GM12878 (cell line): ENCODE data around the gene TGM2.

Experiments
- BHLHE40 ChIP-seq, 2 experiments: fragments of 450-650 bp in 1 of 2; IDR thresholded peaks; 2 replicates each; pipeline ENCODE4 v1.6.1; 2011 to 2017; ENCODE audit warnings: low read depth in 2 of 2, borderline replicate concordance in 1 of 2, improper control_type of control experiment in 1 of 2, low read length in 1 of 2, mild to moderate bottlenecking in 1 of 2
- BMI1 ChIP-seq: fragments of 450-650 bp; IDR thresholded peaks from 2 replicates; pipeline ENCODE4 v1.6.1; 2016; ENCODE audit warnings: mild to moderate bottlenecking, moderate library complexity, borderline replicate concordance
- CHD2 ChIP-seq: IDR thresholded peaks from 2 replicates; pipeline ENCODE4 v1.6.1; 2011; ENCODE audit warnings: low read depth, low read length, improper control_type of control experiment, borderline replicate concordance
- EP300 ChIP-seq, 2 experiments: fragments of 150-350 bp in 1 of 2; IDR thresholded peaks; 2 replicates each; pipeline ENCODE4 v1.6.1; 2011 to 2012; ENCODE audit warnings: low read depth in 2 of 2, low read length in 2 of 2, borderline replicate concordance in 1 of 2, improper control_type of control experiment in 1 of 2, inconsistent platforms in 1 of 2; ENCODE audit not compliant: control insufficient read depth in 1 of 2
- EZH2 ChIP-seq: IDR thresholded peaks from 2 replicates; pipeline ENCODE4 v1.6.1; 2012; ENCODE audit warnings: low read depth, mild to moderate bottlenecking, control low read depth, inconsistent platforms, low read length, borderline replicate concordance; ENCODE audit not compliant: control insufficient read depth
- NR2C1 ChIP-seq: fragments of 450-650 bp; IDR thresholded peaks from 2 replicates; pipeline ENCODE4 v1.6.1; 2017; ENCODE audit warnings: antibody characterized with exemption, mild to moderate bottlenecking, moderate library complexity
- RAD51 ChIP-seq: fragments of 450-650 bp; IDR thresholded peaks from 2 replicates; pipeline ENCODE4 v1.6.1; 2016; ENCODE audit warnings: moderate library complexity, mild to moderate bottlenecking, inconsistent platforms
- RUNX3 ChIP-seq: IDR thresholded peaks from 2 replicates; pipeline ENCODE4 v1.6.1; 2012; ENCODE audit warnings: low read length, inconsistent platforms
- SIN3A ChIP-seq: IDR thresholded peaks from 2 replicates; pipeline ENCODE4 v1.6.1; 2012; ENCODE audit warnings: low read depth, low read length, improper control_type of control experiment
- SRF ChIP-seq, 2 experiments: IDR thresholded peaks; 2 replicates each; pipeline ENCODE4 v1.6.1; 2011; ENCODE audit warnings: low read depth in 2 of 2, low read length in 2 of 2, mild to moderate bottlenecking in 1 of 2, moderate library complexity in 1 of 2
- YY1 ChIP-seq: IDR thresholded peaks from 2 replicates; pipeline ENCODE4 v1.6.1; 2011; ENCODE audit warnings: low read depth, mild to moderate bottlenecking, low read length
- TF ChIP-seq, protein P1 (sequence below), 3 experiments: IDR thresholded peaks in 2 of 3; conservative IDR thresholded peaks in 1 of 3; 2 replicates each; pipeline ENCODE4 v1.5.1; 2011; ENCODE audit warnings: low read depth in 3 of 3, low read length in 3 of 3, mild to moderate bottlenecking in 3 of 3, control low read depth in 2 of 3, moderate library complexity in 2 of 3, inconsistent platforms in 1 of 3, mixed read lengths in 1 of 3; ENCODE audit not compliant: control insufficient read depth in 2 of 3, insufficient read depth in 1 of 3; ENCODE audit errors: extremely low read depth in 1 of 3
- TF ChIP-seq, protein P2 (sequence below): fragments of 450-650 bp; IDR thresholded peaks from 2 replicates; pipeline ENCODE4 v1.6.1; 2016; ENCODE audit warnings: mild to moderate bottlenecking

DNA sequence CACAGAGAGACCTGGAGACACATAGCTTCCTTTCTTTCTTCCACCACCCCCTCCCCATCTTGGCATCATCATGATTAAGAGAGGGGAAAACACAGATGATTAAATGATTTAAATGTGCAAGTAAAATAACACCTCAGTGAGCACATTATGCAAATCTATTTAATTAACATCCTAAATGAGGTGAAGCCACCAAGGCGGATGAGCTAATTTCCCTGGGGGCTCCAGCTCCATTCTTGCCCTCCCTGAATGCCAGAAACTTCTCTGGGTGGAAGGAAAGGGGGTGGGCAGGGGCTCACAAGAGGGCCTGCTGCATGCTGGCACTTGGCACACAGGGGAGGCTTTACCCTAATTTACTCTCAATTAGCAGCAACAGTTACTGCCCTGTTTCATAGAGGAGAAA lies 32.5 kb upstream of the TGM2 start:
- no peak for TF ChIP-seq YY1
- TF ChIP-seq BHLHE40 (IDR thresholded peaks at IDR 0.05; ENCODE audit: borderline replicate concordance in 1 of 2, low read depth in 2 of 2, low read length in 1 of 2) = no peak
- no peak for TF ChIP-seq EP300 (IDR thresholded peaks at IDR 0.05; ENCODE audit: borderline replicate concordance in 1 of 2, control insufficient read depth in 1 of 2, low read depth in 2 of 2, low read length in 2 of 2)
- no peak for TF ChIP-seq SRF (IDR thresholded peaks at IDR 0.05; ENCODE audit: low read depth in 2 of 2, low read length in 2 of 2)
- TF ChIP-seq, protein P1, sequence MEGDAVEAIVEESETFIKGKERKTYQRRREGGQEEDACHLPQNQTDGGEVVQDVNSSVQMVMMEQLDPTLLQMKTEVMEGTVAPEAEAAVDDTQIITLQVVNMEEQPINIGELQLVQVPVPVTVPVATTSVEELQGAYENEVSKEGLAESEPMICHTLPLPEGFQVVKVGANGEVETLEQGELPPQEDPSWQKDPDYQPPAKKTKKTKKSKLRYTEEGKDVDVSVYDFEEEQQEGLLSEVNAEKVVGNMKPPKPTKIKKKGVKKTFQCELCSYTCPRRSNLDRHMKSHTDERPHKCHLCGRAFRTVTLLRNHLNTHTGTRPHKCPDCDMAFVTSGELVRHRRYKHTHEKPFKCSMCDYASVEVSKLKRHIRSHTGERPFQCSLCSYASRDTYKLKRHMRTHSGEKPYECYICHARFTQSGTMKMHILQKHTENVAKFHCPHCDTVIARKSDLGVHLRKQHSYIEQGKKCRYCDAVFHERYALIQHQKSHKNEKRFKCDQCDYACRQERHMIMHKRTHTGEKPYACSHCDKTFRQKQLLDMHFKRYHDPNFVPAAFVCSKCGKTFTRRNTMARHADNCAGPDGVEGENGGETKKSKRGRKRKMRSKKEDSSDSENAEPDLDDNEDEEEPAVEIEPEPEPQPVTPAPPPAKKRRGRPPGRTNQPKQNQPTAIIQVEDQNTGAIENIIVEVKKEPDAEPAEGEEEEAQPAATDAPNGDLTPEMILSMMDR (IDR thresholded peaks at IDR 0.05 in 2 of 3, conservative IDR thresholded peaks at IDR 0.05 in 1 of 3; ENCODE audit: control insufficient read depth in 2 of 3, extremely low read depth in 1 of 3, insufficient read depth in 1 of 3, low read depth in 3 of 3, low read length in 3 of 3) = no peak
- no peak for TF ChIP-seq RAD51
- no peak for TF ChIP-seq NR2C1
- TF ChIP-seq, protein P2, sequence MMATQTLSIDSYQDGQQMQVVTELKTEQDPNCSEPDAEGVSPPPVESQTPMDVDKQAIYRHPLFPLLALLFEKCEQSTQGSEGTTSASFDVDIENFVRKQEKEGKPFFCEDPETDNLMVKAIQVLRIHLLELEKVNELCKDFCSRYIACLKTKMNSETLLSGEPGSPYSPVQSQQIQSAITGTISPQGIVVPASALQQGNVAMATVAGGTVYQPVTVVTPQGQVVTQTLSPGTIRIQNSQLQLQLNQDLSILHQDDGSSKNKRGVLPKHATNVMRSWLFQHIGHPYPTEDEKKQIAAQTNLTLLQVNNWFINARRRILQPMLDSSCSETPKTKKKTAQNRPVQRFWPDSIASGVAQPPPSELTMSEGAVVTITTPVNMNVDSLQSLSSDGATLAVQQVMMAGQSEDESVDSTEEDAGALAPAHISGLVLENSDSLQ = no peak
- TF ChIP-seq BMI1 = no peak
- TF ChIP-seq SIN3A = no peak
- no peak for TF ChIP-seq EZH2
- no peak for TF ChIP-seq RUNX3
- TF ChIP-seq CHD2 = no peak
